ENCODE results near the gene REXO2. TPM values are rescaled to one million over a fixed set of nuclear protein-coding genes. Genes with fewer than 3 reads are reported as not detected.

REXO2 gene
- total and polyA plus RNA-seq, 2 of the 8 experiments (the other 6 are each of a cell fraction or from before 2014, with no cell fraction given) = 111 to 114 TPM

- Histone ChIP-seq H2BK15ac (ENCODE audit: low read length) (no peak overlapping the region), H3K23ac (ENCODE audit: insufficient read length) (no peak overlapping the region), H3K18ac (ENCODE audit: extremely low read depth, low read length) (no peak overlapping the region), H3K23me2 (ENCODE audit: low read depth, low read length) (no peaks in the 10 kb centered on the region; the same call in 1 of the 2 replicates), H2BK120ac (replicated peaks; ENCODE audit: low read depth, low read length) (no peak overlapping the region), H3K4me2 (ENCODE audit: insufficient read depth in 1 of 2, low read depth in 2 of 2, low read length in 2 of 2) (peak overlapping the region; percentile 68 to 88), H2BK5ac (ENCODE audit: low read depth, low read length) (no peak overlapping the region), H3K79me1 (ENCODE audit: low read depth, low read length) (no peaks in the 10 kb centered on the region; the same call in 1 of the 2 replicates), H3K56ac (replicated peaks; ENCODE audit: insufficient read length, low read depth, low read length) (no peak overlapping the region), H3K27ac (ENCODE audit: low read depth, low read length) (no peak overlapping the region), H2AFZ (ENCODE audit: low read length) (peak overlapping the region; percentile 45; the same call in 1 of the 2 replicates), H3K4me3 (ENCODE audit: extremely low read depth in 1 of 4, insufficient read depth in 2 of 4, low read depth in 3 of 4, low read length in 4 of 4) (peak overlapping the region in 1 of 4 experiments; percentile 95; a peak in 4 of 8 replicates), H2BK12ac (ENCODE audit: low read depth, low read length) (no peak overlapping the region; the same call in 1 of the 2 replicates), H3K36me3 (ENCODE audit: control insufficient read depth in 2 of 4, insufficient read depth in 4 of 4, low read length in 3 of 4) (peaks cover 0 to 3% (median 0%) of the 10 kb centered on the region in 4 experiments; a peak in 1 of 8 replicates), H4K20me1 (replicated peaks in 1 of 2; ENCODE audit: control insufficient read depth in 1 of 2, insufficient read depth in 2 of 2, low read length in 2 of 2) (peaks cover 0 to 2% of the 10 kb centered on the region in 2 experiments), H2AK5ac (ENCODE audit: low read depth, low read length) (no peak overlapping the region), H3K79me2 (ENCODE audit: control insufficient read depth in 1 of 2, insufficient read depth in 2 of 2, low read length in 2 of 2) (peaks cover 15 to 40% of the 10 kb centered on the region in 2 experiments; a peak in 3 of 4 replicates), H3K14ac (ENCODE audit: insufficient read length) (no peak overlapping the region), H4K91ac (replicated peaks; ENCODE audit: insufficient read length, low read length) (no peak overlapping the region), H3K27me3 (replicated peaks in 1 of 4; ENCODE audit: control insufficient read depth in 3 of 4, extremely low read depth in 1 of 4, insufficient read depth in 3 of 4, low read length in 3 of 4) (no peaks in the 10 kb centered on the region), H2BK20ac (ENCODE audit: low read length) (no peak overlapping the region), H4K5ac (ENCODE audit: insufficient read length, low read depth, low read length) (no peak overlapping the region), H3K9me3 (ENCODE audit: insufficient read depth in 2 of 2, low read depth in 1 of 2, low read length in 1 of 2) (no peaks in the 10 kb centered on the region), H4K8ac (ENCODE audit: extremely low read depth, insufficient read depth, low read length) (no peak overlapping the region), H3K4ac (replicated peaks; ENCODE audit: insufficient read length, low read depth, low read length) (no peak overlapping the region), H3K9ac (replicated peaks in 1 of 4; ENCODE audit: extremely low read depth in 1 of 4, low read depth in 3 of 4, low read length in 3 of 4) (no peak overlapping the region), H3K4me1 (replicated peaks in 1 of 4; ENCODE audit: control insufficient read depth in 3 of 4, insufficient read depth in 4 of 4, low read length in 3 of 4) (peaks cover 2 to 12% (median 7%) of the 10 kb centered on the region in 4 experiments; a peak in 6 of 7 replicates)
- CTCF ChIA-PET (ENCODE audit: partially characterized antibody) = interaction anchor here (0.8 to 0.9 kb wide), 2 partner anchors 44 to 135 kb away, joined by 3 read pairs; no protein-coding TSS in a partner anchor
- POLR2A ChIA-PET (ENCODE audit: partially characterized antibody) = interaction anchor here (1.1 to 2.0 kb wide), 6 partner anchors 8 to 40 kb away, joined by 3 to 7 read pairs (median 4); partner anchors contain the start of genes C11orf71 and RBM7
- DNase-seq (ENCODE audit: low read depth in 1 of 2, low spot score in 2 of 2) = no peak
- 49% methylated on average over 6 of the region's 6 CpGs; no CpG with 5 or more reads in 1 of the 2 experiments for WGBS, 2 experiments (ENCODE audit: extremely low coverage in 1 of 2, insufficient coverage in 1 of 2, insufficient read length in 1 of 2, insufficient replicate concordance in 2 of 2, low coverage in 1 of 2, low lambda C conversion rate in 2 of 2, missing lambda C conversion rate in 1 of 2)
- FAIRE-seq = peak; percentile 48
- TF ChIP-seq SIX5 (IDR thresholded peaks at IDR 0.05; ENCODE audit: low read depth, low read length) (no peak), KDM5A (IDR thresholded peaks at IDR 0.05; ENCODE audit: low read length) (no peak), ATF2 (IDR thresholded peaks at IDR 0.05; ENCODE audit: low read length) (peak; percentile 43; the same call in 1 of the 2 replicates), GTF2F1 (IDR thresholded peaks at IDR 0.05; ENCODE audit: borderline replicate concordance, low read depth, low read length) (no peak), RFX5 (IDR thresholded peaks at IDR 0.05; ENCODE audit: borderline replicate concordance, low read depth, low read length) (no peak), YY1 (IDR thresholded peaks at IDR 0.05; ENCODE audit: low read depth, low read length) (peak; percentile 71; the same call in 1 of the 2 replicates), HDAC6 (IDR thresholded peaks at IDR 0.05; ENCODE audit: low read depth, low read length) (no peak), POLR2A (IDR thresholded peaks at IDR 0.05; ENCODE audit: control extremely low read depth in 1 of 2, low read depth in 2 of 2, low read length in 2 of 2) (peak in 1 of 2 experiments; percentile 70; a peak in 2 of 3 replicates), BRCA1 (IDR thresholded peaks at IDR 0.05; ENCODE audit: low read depth, low read length) (no peak), TEAD4 (IDR thresholded peaks at IDR 0.05; ENCODE audit: low read depth, low read length) (peak; percentile 82), MAFK (IDR thresholded peaks at IDR 0.05; ENCODE audit: low read depth, low read length) (no peak)
- TF ChIP-seq, protein P1, sequence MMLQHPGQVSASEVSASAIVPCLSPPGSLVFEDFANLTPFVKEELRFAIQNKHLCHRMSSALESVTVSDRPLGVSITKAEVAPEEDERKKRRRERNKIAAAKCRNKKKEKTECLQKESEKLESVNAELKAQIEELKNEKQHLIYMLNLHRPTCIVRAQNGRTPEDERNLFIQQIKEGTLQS (IDR thresholded peaks at IDR 0.05; ENCODE audit: insufficient read depth, low read depth, low read length) = no peak
These were observed 964 bp upstream of the REXO2 start for GRCh38 chr11:114438303-114438702.

Data from H1 (cell line).